GM12892 (cell line): Measurements from ENCODE around the gene ARHGEF11.

ENCODE experiments used
- POLR2A ChIP-seq: IDR thresholded peaks from 2 replicates; pipeline ENCODE4 v1.6.1; 2011; ENCODE audit warnings: low read depth, low read length, control low read depth
- POLR2AphosphoS5 ChIP-seq: IDR thresholded peaks from 2 replicates; pipeline ENCODE4 v1.6.1; 2011; ENCODE audit warnings: low read depth, low read length, control low read depth
- TAF1 ChIP-seq: IDR thresholded peaks from 2 replicates; pipeline ENCODE4 v1.6.1; 2011; ENCODE audit warnings: low read depth, mild to moderate bottlenecking, control low read depth, low read length, borderline replicate concordance

- TF ChIP-seq POLR2AphosphoS5 (no peak), POLR2A (no peak), TAF1 (no peak)
Observed at GRCh38 chr1:157004327-157004726, 41.2 kb downstream of the ARHGEF11 start.
